Activated CD4-positive, alpha-beta T cell treated with anti-CD3 and anti-CD28 coated beads, Interleukin-2, amount 50 U/mL, for 16 hours (primary cell): Measurements from ENCODE around the gene ATP11A.

Experiments used
- DNase-seq: peaks from one replicate; pipeline ENCODE4 v3.0.0-alpha.2; 2020

Gene ATP11A

DNA sequence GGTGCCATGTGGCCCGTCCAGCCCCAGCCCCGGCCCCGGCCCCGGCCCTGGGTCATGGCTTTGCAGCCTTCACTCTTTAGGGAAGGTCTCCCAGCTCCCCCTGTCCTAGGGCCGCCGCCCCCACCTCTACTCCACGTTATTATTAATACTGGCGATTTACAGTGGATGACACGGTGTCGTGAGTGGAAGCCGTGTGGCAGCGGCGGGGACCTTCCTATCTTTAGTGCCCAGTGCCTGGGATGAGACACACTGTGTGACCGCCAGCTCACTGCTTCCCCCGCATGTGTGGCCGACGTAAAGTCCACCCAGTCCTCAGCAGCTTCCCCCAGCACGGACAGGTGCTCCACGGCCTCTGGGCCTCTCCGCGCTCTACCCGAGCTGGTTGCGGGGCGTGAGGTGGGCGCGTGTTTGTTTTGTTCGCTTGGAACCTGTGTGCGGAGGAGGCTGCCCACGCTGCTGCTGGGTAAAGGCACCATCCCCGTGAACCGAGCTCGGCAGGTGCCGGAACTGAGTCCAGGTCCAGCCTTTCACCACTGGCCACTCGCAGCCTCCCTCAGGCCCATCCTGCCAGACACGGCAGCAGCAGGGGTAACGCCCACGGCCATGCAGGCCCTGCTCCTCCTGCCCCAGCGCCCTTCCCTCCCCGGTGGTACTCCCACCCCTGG lies 208.2 kb downstream of the ATP11A start:
- DNase-seq = no peak

GRCh38 chr13:112898621-112899280 lies 208.9 kb downstream of the ATP11A start:
- no peak for DNase-seq

DNA sequence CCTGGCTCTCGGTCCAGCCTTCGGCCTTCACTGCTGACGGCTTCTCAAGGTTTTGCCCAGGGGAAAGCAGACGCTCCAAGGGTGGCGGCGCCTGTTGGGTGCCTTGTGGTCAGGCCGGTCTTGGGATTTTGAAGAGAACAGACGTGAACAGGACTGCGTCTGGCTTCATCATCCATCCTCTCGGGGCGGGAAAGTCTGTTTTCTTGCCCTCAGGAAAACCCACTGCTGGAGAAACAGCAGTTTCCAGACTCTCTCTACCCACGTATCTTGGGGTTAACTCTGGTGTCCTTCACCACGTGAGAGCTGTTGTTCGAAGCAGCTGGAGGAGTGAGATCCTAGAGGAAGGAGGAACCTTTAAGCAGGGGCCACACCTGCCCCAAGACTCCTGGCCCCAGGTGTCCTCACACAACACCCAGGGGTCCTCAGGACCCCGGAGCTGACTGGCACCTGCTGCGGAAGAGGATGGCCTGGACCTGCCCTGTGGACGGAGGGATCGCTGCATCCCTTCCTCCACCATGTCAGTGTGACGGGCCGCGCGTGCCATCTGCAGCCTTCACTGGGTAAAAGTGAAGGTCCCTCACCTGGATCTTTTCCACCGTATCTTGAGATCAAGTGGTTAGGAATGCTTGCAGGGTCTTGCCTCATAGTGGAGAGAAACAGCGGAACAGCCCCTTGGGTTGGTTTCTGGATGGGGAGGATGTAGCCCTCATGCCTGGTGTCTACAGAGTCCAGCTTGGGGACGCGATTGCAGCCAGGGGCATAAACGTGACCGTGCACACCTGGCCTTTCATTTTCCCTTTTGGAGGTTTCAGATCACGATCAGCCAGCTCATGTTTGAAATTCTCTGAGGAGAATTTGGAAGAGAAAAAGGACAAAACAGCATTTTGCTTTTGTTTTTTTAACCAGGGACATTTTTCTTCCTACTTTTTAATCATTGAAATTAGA lies 209.7 kb downstream of the ATP11A start:
- DNase-seq = no peak

DNA sequence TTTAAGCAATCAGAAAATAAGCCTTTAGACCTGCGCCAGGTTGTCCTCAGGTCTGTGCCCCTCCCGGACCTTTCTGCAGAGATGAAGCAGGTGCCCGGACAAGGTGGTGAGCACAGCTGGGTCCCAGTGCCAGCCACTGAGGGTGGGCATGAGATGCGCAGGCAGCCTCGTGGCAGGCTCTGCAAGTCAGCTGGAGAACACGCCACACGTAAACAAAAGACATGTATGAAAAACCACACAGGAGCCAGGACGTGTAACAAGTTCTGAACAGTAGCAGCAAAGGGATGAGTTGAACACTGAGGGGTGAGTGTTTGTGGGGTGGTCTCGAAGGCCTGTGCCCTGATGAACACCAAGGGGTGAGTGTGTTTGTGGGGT lies 210.4 kb downstream of the ATP11A start:
- DNase-seq = no peak

DNA sequence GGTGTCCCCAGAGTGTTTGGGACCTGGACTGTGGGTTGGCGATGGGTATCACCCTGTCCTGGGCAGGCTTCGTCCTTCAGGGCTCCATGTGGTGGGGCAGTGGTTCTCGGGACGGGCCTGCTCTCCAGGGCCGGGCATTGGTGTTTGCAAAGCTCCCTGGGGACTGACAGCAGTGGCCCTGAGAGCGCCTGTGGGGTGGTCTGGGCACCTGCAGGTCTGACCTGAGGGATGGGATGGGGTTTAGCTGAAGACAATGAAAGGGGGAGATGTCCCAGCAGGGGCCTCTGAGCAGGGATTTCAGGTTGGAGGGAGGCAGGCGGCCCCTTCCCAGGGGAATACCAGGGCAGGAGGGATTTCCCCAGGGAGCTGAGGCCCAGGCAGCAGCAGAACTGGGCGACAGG lies 210.9 kb downstream of the ATP11A start:
- DNase-seq = no peak

GRCh38 chr13:112902101-112902651 lies 212.3 kb downstream of the ATP11A start:
- DNase-seq = no peak

GRCh38 chr13:112902669-112903068 lies 212.8 kb downstream of the ATP11A start:
- DNase-seq = no peak

- no peak for DNase-seq
Measured at GRCh38 chr13:112903071-112903577, 213.3 kb downstream of the ATP11A start.

DNA sequence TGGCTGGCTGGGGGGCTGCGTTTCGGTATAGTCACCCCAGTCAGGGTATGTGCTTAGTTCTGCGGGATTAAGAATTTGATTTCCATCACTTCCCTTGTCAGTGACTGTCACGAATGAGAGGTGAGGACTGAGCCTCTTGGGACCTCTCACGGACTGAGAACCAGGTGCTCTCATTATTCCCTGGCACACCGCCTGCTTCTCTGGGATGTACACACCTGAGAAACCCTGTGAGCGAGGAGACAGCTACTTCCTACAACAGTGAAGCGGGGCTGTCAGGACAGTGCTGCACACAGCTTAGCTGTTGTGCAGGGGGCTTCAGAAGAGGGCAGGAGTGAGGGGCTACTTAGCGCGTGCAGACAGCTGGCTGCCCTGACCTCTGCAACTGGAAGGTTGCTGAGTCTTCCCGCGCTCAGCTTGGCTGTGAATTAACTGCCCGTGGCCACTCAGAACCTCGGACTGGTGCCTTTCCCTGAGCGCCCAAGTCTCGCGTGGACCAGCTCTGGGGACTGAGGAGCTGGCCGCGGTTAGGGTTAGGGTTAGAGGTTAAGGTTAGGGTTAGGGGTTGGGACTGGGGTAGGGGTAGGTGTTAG lies 213.9 kb downstream of the ATP11A start:
- no peak for DNase-seq

GRCh38 chr13:112904436-112904960 lies 214.7 kb downstream of the ATP11A start:
- DNase-seq = no peak

DNA sequence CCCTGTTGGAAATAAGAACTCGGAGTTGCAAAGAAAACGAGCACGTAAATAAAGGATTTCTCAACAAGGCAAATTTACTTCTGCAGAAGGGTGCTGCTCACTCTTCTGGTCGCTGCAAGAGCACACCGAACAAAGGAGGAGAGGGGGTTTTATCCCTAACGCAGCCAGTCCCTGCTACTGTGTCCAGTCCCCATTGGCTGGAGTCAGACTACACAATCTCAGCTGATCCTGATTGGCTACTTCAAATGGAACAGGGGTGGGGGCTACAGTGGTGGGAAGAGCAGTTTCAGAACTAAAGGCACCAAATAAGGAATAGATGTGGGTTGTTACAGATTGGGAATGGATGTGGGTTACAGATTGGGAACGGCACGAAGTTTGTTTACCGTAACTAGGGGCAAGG lies 215.2 kb downstream of the ATP11A start:
- DNase-seq = no peak

- no peak for DNase-seq
Measured at GRCh38 chr13:112905619-112905989, 215.8 kb downstream of the ATP11A start.

- no peak for DNase-seq
Measured at GRCh38 chr13:112905990-112906641, 216.3 kb downstream of the ATP11A start.

- no peak for DNase-seq
Measured at GRCh38 chr13:112907286-112907685, 217.4 kb downstream of the ATP11A start.

- no peak for DNase-seq
Measured at GRCh38 chr13:112907871-112908331, 218.1 kb downstream of the ATP11A start.

- no peak for DNase-seq
Measured at GRCh38 chr13:112908342-112908741, 218.5 kb downstream of the ATP11A start.

DNA sequence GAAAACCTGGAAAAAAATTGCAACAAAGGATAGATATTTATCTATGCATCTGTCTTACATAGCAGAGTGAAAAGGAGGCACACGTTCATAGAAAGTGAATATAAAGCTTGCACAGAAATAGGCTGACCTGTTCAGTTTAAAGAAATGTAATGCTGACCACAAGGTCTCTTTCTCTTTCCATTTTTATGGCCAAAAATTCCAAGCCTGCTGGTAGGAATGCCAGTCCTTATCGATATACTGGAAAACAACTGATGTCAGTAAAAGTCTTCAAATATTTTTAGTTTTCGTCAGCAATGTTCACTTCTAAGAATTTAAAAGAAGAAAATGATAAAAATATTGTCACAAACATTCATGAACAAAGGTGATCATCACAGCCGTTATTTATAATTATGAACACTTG lies 220.2 kb downstream of the ATP11A start:
- DNase-seq = no peak

GRCh38 chr13:112910616-112911280 lies 220.9 kb downstream of the ATP11A start:
- DNase-seq = no peak

DNA sequence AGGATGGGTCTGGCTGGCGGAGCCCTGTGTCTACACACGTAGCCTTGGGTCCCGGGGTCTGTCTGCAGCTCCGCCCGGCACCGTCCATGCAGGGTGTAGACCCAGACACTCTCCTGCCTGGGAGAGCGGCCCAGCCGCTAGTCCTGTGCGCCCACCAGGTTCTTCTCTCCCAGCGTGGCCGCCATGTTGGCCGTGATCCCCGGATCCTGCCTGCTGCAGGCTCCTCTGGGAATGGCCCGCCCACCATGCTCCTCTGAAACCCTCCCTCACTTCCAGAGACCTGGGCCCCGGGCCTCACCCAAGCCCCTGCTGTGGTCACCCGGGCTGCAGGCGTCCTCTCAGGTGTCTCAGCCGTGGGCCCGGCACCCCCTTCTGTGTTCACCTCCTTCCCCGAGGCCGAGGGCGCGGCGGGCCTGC lies 221.5 kb downstream of the ATP11A start:
- DNase-seq = no peak

GRCh38 chr13:112911883-112912282 lies 222.0 kb downstream of the ATP11A start:
- no peak for DNase-seq

DNA sequence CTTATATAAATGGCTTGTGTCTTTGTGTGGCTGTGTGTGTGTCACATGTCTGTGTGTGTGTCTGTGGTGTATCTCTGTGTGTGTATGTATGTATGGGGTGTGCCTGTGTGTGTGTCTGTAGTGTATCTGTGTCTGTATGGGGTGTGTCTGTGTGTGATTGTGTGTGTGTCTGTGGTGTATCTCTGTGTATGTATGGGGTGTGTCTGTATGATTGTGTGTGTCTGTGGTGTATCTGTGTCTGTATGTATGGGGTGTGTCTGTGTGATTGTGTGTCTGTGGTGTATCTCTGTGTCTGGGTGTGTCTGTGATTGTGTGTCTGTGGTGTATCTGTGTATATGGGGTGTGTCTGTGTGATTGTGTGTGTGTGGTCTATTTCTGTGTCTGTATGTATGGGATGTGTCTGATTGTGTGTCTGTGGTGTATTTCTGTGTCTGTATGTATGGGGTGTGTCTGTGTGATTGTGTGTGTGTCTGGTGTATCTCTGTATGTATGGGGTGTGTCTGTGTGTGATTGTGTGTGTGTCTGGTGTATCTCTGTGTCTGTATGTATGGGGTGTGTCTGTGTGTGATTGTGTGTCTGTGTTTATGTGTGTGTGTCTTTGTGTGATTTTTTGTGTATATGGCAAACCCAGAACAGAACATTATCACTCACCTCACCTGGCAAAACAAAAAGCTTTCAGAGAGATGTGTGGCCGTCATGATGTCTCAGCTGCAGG lies 223.0 kb downstream of the ATP11A start:
- no peak for DNase-seq
